HEK293 (cell line): ENCODE results near the gene AGMAT.

ENCODE experiments used
- CTCF ChIA-PET: fragments of 350-600 bp; formaldehyde crosslinking; extraction: SDS; loops from one replicate; lab custom pipeline; 2021; ENCODE audit warnings: antibody characterized with exemption; lab: Yijun Ruan, JAX
- POLR2A ChIA-PET: fragments of 300-600 bp; formaldehyde crosslinking; extraction: SDS; loops from one replicate; lab custom pipeline; 2020; ENCODE audit warnings: antibody characterized with exemption, inconsistent platforms; lab: Yijun Ruan, JAX
- H3K27ac ChIP-seq: fragments of 200-500 bp; sonication (Bioruptor generic); 2 replicates; pipeline ENCODE4 v1.5.1; 2014; ENCODE audit warnings: low read depth, low read length, control low read depth, inconsistent platforms; ENCODE audit errors: extremely low read depth
- H3K36me3 ChIP-seq, 2 experiments: fragments of 200-500 bp in 1 of 2; sonication (Bioruptor generic) in 1 of 2; 1 replicate in 1 of 2; 2 replicates in 1 of 2; pipeline ENCODE4 v1.5.1; 2014 to 2017; ENCODE audit warnings: inconsistent platforms in 2 of 2, low read length in 2 of 2; ENCODE audit not compliant: control insufficient read depth in 2 of 2, insufficient read depth in 1 of 2
- H3K4me1 ChIP-seq: fragments of 200-500 bp; sonication (Bioruptor generic); 2 replicates; pipeline ENCODE4 v1.5.1; 2014; ENCODE audit warnings: mild to moderate bottlenecking, low read length, inconsistent platforms; ENCODE audit not compliant: control insufficient read depth, insufficient read depth
- H3K4me3 ChIP-seq: 2 replicates; pipeline ENCODE4 v1.5.1; 2011; ENCODE audit warnings: low read depth, mild to moderate bottlenecking, control low read depth, low read length, moderate library complexity
- H3K9me3 ChIP-seq: fragments of 200-500 bp; sonication (Bioruptor generic); 2 replicates; pipeline ENCODE4 v1.5.1; 2014; ENCODE audit warnings: low read depth, low read length, inconsistent platforms; ENCODE audit not compliant: control insufficient read depth, insufficient read depth
- GLIS1 ChIP-seq: fragments of 450-650 bp; formaldehyde crosslinking; IDR thresholded peaks from 2 replicates; pipeline ENCODE4 v1.5.1; 2016; ENCODE audit warnings: missing biosample characterization, missing genetic modification characterization
- IKZF3 ChIP-seq: fragments of 450-650 bp; IDR thresholded peaks from 2 replicates; pipeline ENCODE4 v1.5.0; 2018; ENCODE audit warnings: missing biosample characterization, mild to moderate bottlenecking, missing genetic modification characterization, moderate library complexity
- SP3 ChIP-seq: fragments of 450-650 bp; formaldehyde crosslinking; IDR thresholded peaks from 2 replicates; pipeline ENCODE4 v1.5.1; 2016; ENCODE audit warnings: missing biosample characterization, missing genetic modification characterization
- ZNF114 ChIP-seq: fragments of 450-650 bp; formaldehyde crosslinking; IDR thresholded peaks from 2 replicates; pipeline ENCODE4 v1.5.0; 2017; ENCODE audit warnings: missing biosample characterization, missing genetic modification characterization
- ZNF24 ChIP-seq: fragments of 450-650 bp; formaldehyde crosslinking; IDR thresholded peaks from 2 replicates; pipeline ENCODE4 v1.5.1; 2016; ENCODE audit warnings: missing biosample characterization, missing genetic modification characterization
- ZNF302 ChIP-seq: fragments of 450-650 bp; formaldehyde crosslinking; IDR thresholded peaks from 2 replicates; pipeline ENCODE4 v1.5.1; 2016; ENCODE audit warnings: missing biosample characterization, missing genetic modification characterization, low read depth
- ZNF510 ChIP-seq: fragments of 450-650 bp; formaldehyde crosslinking; IDR thresholded peaks from 2 replicates; pipeline ENCODE4 v1.5.1; 2018; ENCODE audit warnings: mild to moderate bottlenecking, missing genetic modification characterization, missing biosample characterization; ENCODE audit not compliant: insufficient replicate concordance
- ZNF629 ChIP-seq: fragments of 450-650 bp; formaldehyde crosslinking; IDR thresholded peaks from 2 replicates; pipeline ENCODE4 v1.5.1; 2017; ENCODE audit warnings: missing biosample characterization, missing genetic modification characterization
- TF ChIP-seq, protein P1 (sequence below): fragments of 450-650 bp; formaldehyde crosslinking; IDR thresholded peaks from 2 replicates; pipeline ENCODE4 v1.5.1; 2017; ENCODE audit warnings: missing biosample characterization, missing genetic modification characterization
- TF ChIP-seq, protein P2 (sequence below): fragments of 450-650 bp; formaldehyde crosslinking; IDR thresholded peaks from 2 replicates; pipeline ENCODE4 v1.5.1; 2016; ENCODE audit warnings: missing biosample characterization, missing genetic modification characterization
- TF ChIP-seq, protein P3 (sequence below): fragments of 450-650 bp; formaldehyde crosslinking; IDR thresholded peaks from 2 replicates; pipeline ENCODE4 v1.5.1; 2016; ENCODE audit warnings: missing biosample characterization, missing genetic modification characterization
- TF ChIP-seq, protein P4 (sequence below): fragments of 450-650 bp; formaldehyde crosslinking; IDR thresholded peaks from 2 replicates; pipeline ENCODE4 v1.5.1; 2017; ENCODE audit warnings: missing biosample characterization, mild to moderate bottlenecking, missing genetic modification characterization, moderate library complexity
- TF ChIP-seq, protein P5 (sequence below): fragments of 450-650 bp; formaldehyde crosslinking; IDR thresholded peaks from 2 replicates; pipeline ENCODE4 v1.5.1; 2016; ENCODE audit warnings: missing biosample characterization, missing genetic modification characterization
- TF ChIP-seq, protein P6 (sequence below): fragments of 450-650 bp; formaldehyde crosslinking; IDR thresholded peaks from 2 replicates; pipeline ENCODE4 v1.5.1; 2016; ENCODE audit warnings: missing biosample characterization, missing genetic modification characterization, low read depth
- TF ChIP-seq, protein P7 (sequence below): fragments of 450-650 bp; formaldehyde crosslinking; IDR thresholded peaks from 2 replicates; pipeline ENCODE4 v1.5.1; 2016; ENCODE audit warnings: missing biosample characterization, missing genetic modification characterization
- TF ChIP-seq, protein P8 (sequence below): fragments of 450-650 bp; formaldehyde crosslinking; IDR thresholded peaks from 2 replicates; pipeline ENCODE4 v1.5.1; 2016; ENCODE audit warnings: missing biosample characterization, missing genetic modification characterization

AGMAT gene

DNA sequence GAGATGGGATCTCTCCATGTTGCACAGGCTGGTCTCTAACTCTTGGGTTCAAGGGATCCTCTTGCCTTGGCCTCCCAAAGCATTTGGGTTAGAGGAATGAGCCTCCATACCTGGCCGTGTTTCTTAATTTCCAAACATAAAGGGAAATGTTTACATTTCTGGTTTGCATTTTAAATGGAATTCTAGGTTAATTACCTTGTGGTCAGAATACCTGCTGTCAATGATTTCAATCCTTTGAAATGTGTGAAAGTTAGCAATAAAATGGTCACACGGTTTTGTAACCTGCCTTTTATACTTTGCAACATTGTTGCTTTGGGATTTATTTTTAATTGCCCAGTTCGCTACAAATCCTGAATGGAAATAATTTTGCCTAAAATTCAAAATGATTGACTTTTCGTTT, 26.3 kb downstream of the AGMAT start:
- no peak overlapping the region for H3K27ac ChIP-seq
- peaks cover 32 to 54% of the 10 kb centered on the region in 2 experiments for H3K36me3 ChIP-seq
- CTCF ChIA-PET: interaction anchor here (0.7 kb wide), 1 partner anchor 70 kb away, joined by 3 read pairs; no protein-coding TSS in a partner anchor
- POLR2A ChIA-PET: no interaction called here
- no peaks in the 10 kb centered on the region for H3K9me3 ChIP-seq
- TF ChIP-seq ZNF114 (tag by site-specific recombination) (no peak), ZNF302 (tag by site-specific recombination) (no peak)
- TF ChIP-seq, protein P1, sequence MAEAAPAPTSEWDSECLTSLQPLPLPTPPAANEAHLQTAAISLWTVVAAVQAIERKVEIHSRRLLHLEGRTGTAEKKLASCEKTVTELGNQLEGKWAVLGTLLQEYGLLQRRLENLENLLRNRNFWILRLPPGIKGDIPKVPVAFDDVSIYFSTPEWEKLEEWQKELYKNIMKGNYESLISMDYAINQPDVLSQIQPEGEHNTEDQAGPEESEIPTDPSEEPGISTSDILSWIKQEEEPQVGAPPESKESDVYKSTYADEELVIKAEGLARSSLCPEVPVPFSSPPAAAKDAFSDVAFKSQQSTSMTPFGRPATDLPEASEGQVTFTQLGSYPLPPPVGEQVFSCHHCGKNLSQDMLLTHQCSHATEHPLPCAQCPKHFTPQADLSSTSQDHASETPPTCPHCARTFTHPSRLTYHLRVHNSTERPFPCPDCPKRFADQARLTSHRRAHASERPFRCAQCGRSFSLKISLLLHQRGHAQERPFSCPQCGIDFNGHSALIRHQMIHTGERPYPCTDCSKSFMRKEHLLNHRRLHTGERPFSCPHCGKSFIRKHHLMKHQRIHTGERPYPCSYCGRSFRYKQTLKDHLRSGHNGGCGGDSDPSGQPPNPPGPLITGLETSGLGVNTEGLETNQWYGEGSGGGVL (tag by site-specific recombination): no peak
- TF ChIP-seq, protein P2, sequence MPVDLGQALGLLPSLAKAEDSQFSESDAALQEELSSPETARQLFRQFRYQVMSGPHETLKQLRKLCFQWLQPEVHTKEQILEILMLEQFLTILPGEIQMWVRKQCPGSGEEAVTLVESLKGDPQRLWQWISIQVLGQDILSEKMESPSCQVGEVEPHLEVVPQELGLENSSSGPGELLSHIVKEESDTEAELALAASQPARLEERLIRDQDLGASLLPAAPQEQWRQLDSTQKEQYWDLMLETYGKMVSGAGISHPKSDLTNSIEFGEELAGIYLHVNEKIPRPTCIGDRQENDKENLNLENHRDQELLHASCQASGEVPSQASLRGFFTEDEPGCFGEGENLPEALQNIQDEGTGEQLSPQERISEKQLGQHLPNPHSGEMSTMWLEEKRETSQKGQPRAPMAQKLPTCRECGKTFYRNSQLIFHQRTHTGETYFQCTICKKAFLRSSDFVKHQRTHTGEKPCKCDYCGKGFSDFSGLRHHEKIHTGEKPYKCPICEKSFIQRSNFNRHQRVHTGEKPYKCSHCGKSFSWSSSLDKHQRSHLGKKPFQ (tag by site-specific recombination): no peak
- no peak overlapping the region for H3K4me3 ChIP-seq
- H3K4me1 ChIP-seq: no peaks in the 10 kb centered on the region

DNA sequence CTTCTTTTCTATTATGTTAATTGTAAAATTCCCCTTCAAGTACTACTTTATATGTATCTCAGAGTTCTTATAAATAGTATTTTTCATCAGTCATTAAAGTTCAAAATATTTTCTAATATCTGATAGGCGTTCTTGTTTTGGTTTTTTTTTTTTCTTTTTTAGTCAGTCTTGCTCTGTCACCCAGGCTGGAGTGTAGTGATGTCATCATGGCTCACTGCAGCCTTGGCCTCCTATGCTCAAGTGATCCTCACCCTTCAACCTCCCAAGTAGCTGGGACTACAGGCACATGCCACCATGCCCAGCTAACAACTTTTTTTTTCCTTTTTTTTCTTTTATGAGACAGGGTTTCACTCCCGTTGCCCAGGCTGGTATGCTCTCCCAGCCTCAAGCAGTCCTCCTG, 27.3 kb downstream of the AGMAT start:
- H3K36me3 ChIP-seq: peaks cover 28 to 47% of the 10 kb centered on the region in 2 experiments
- peak; percentile 72 for TF ChIP-seq ZNF629 (tag by site-specific recombination)
- TF ChIP-seq, protein P3, sequence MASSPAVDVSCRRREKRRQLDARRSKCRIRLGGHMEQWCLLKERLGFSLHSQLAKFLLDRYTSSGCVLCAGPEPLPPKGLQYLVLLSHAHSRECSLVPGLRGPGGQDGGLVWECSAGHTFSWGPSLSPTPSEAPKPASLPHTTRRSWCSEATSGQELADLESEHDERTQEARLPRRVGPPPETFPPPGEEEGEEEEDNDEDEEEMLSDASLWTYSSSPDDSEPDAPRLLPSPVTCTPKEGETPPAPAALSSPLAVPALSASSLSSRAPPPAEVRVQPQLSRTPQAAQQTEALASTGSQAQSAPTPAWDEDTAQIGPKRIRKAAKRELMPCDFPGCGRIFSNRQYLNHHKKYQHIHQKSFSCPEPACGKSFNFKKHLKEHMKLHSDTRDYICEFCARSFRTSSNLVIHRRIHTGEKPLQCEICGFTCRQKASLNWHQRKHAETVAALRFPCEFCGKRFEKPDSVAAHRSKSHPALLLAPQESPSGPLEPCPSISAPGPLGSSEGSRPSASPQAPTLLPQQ (tag by site-specific recombination): no peak
- TF ChIP-seq GLIS1: peak; percentile 44
- TF ChIP-seq, protein P4, sequence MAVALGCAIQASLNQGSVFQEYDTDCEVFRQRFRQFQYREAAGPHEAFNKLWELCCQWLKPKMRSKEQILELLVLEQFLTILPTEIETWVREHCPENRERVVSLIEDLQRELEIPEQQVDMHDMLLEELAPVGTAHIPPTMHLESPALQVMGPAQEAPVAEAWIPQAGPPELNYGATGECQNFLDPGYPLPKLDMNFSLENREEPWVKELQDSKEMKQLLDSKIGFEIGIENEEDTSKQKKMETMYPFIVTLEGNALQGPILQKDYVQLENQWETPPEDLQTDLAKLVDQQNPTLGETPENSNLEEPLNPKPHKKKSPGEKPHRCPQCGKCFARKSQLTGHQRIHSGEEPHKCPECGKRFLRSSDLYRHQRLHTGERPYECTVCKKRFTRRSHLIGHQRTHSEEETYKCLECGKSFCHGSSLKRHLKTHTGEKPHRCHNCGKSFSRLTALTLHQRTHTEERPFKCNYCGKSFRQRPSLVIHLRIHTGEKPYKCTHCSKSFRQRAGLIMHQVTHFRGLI (tag by site-specific recombination): no peak
- TF ChIP-seq, protein P5, sequence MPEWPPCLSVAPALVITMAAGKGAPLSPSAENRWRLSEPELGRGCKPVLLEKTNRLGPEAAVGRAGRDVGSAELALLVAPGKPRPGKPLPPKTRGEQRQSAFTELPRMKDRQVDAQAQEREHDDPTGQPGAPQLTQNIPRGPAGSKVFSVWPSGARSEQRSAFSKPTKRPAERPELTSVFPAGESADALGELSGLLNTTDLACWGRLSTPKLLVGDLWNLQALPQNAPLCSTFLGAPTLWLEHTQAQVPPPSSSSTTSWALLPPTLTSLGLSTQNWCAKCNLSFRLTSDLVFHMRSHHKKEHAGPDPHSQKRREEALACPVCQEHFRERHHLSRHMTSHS (tag by site-specific recombination): no peak
- TF ChIP-seq, protein P6, sequence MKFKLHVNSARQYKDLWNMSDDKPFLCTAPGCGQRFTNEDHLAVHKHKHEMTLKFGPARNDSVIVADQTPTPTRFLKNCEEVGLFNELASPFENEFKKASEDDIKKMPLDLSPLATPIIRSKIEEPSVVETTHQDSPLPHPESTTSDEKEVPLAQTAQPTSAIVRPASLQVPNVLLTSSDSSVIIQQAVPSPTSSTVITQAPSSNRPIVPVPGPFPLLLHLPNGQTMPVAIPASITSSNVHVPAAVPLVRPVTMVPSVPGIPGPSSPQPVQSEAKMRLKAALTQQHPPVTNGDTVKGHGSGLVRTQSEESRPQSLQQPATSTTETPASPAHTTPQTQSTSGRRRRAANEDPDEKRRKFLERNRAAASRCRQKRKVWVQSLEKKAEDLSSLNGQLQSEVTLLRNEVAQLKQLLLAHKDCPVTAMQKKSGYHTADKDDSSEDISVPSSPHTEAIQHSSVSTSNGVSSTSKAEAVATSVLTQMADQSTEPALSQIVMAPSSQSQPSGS: peak; percentile 59; the same call in 1 of the 2 replicates
- no peak for TF ChIP-seq ZNF24
- TF ChIP-seq IKZF3 (tag by site-specific recombination): no peak

DNA sequence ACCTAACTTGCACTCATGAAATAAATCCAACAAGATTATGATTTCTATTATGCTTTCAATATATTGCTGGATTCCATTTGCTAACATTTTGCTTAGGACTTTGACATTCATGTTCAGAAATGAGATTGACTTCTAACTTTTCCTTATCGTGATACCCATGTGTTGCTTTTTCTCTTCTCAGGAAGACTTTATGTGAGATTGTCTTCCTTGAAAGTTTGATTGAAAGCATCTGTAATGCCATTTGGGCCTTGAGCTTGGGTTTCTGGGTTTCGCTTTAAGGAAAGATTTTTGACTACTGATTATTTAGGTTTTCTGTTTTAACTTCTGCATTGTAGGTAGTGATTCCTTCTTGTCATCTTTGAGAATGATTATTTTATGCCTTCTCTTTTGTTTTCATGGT, 27.8 kb downstream of the AGMAT start:
- Histone ChIP-seq H3K27ac (no peak overlapping the region), H3K4me1 (no peaks in the 10 kb centered on the region), H3K9me3 (no peaks in the 10 kb centered on the region), H3K4me3 (no peak overlapping the region), H3K36me3 (peaks cover 23 to 41% of the 10 kb centered on the region in 2 experiments)
- POLR2A ChIA-PET: no interaction called here
- CTCF ChIA-PET: interaction anchor here (0.6 kb wide), 1 partner anchor 85 kb away, joined by 3 read pairs; no protein-coding TSS in a partner anchor
- TF ChIP-seq, protein P7, sequence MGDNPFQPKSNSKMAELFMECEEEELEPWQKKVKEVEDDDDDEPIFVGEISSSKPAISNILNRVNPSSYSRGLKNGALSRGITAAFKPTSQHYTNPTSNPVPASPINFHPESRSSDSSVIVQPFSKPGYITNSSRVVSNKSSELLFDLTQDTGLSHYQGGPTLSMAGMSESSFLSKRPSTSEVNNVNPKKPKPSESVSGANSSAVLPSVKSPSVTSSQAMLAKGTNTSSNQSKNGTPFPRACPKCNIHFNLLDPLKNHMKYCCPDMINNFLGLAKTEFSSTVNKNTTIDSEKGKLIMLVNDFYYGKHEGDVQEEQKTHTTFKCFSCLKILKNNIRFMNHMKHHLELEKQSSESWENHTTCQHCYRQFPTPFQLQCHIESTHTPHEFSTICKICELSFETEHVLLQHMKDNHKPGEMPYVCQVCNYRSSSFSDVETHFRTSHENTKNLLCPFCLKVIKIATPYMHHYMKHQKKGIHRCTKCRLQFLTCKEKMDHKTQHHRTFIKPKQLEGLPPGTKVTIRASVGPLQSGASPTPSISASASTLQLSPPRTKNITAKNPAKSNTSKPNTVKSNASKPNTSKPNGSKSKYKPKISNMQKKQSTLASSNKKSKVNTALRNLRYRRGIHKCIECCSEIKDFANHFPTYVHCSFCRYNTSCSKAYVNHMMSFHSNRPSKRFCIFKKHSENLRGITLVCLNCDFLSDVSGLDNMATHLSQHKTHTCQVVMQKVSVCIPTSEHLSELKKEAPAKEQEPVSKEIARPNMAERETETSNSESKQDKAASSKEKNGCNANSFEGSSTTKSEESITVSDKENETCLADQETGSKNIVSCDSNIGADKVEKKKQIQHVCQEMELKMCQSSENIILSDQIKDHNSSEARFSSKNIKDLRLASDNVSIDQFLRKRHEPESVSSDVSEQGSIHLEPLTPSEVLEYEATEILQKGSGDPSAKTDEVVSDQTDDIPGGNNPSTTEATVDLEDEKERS: no peak
- TF ChIP-seq, protein P8, sequence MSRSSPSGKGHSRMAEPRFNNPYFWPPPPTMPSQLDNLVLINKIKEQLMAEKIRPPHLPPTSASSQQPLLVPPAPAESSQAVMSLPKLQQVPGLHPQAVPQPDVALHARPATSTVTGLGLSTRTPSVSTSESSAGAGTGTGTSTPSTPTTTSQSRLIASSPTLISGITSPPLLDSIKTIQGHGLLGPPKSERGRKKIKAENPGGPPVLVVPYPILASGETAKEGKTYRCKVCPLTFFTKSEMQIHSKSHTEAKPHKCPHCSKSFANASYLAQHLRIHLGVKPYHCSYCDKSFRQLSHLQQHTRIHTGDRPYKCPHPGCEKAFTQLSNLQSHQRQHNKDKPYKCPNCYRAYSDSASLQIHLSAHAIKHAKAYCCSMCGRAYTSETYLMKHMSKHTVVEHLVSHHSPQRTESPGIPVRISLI (tag by site-specific recombination): no peak
- TF ChIP-seq SP3 (tag by site-specific recombination) (no peak), ZNF510 (no peak)

More for the DNA sequence above, 27.3 kb downstream of the AGMAT start:
- ChIA-PET POLR2A (no interaction called here), CTCF (no interaction called here)
- Histone ChIP-seq H3K4me3 (no peak overlapping the region), H3K9me3 (no peaks in the 10 kb centered on the region), H3K4me1 (no peaks in the 10 kb centered on the region), H3K27ac (no peak overlapping the region)
